ENCODE data around the gene LRRC8C. TPM values are rescaled to one million over a fixed set of nuclear protein-coding genes. Genes with fewer than 3 reads are reported as not detected.

LRRC8C gene
- total and polyA plus RNA-seq, 2 experiments from 2014 or later: 0.89 to 3.9 TPM

- TF ChIP-seq REST (IDR thresholded peaks at IDR 0.05; ENCODE audit: unreplicated experiment) (no peak), ZNF331 (CRISPR knock-in tag; IDR thresholded peaks at IDR 0.05; ENCODE audit: low read depth) (no peak), NANOG (IDR thresholded peaks at IDR 0.05; ENCODE audit: borderline replicate concordance) (no peak), ETS1 (IDR thresholded peaks at IDR 0.05) (no peak)
Observed at GRCh38 chr1:89763649-89763986, 130.7 kb downstream of the LRRC8C start (continued).

- Mint-ChIP-seq H3K9me3 (no peaks in the 10 kb centered on the region), H3K27me3 (ENCODE audit: insufficient read depth, low read depth, poor library complexity) (peaks cover 20% of the 10 kb centered on the region), H3K4me1 (peaks cover 13% of the 10 kb centered on the region), H3K36me3 (ENCODE audit: low read depth) (no peaks in the 10 kb centered on the region), H3K4me3 (no peak overlapping the region), H3K27ac (no peak overlapping the region)
- H3K27ac ChIP-seq (ENCODE audit: low read depth): no peak overlapping the region
- H3K4me2 ChIP-seq: no peak overlapping the region
- no peak overlapping the region for H2AFZ ChIP-seq
- TF ChIP-seq POLR2AphosphoS5 (IDR thresholded peaks at IDR 0.05; ENCODE audit: low read depth) (no peak), ZNF114 (CRISPR knock-in tag; IDR thresholded peaks at IDR 0.05) (no peak), ETS1 (IDR thresholded peaks at IDR 0.05) (no peak), EZH2 (IDR thresholded peaks at IDR 0.05; ENCODE audit: low read depth, unreplicated experiment) (no peak), STAT1 (IDR thresholded peaks at IDR 0.05; ENCODE audit: unreplicated experiment) (no peak), CREB1 (CRISPR knock-in tag; IDR thresholded peaks at IDR 0.05; ENCODE audit: low read depth) (no peak), CTCF (conservative IDR thresholded peaks at IDR 0.05; ENCODE audit: low read depth in 2 of 2) (no peak), REST (IDR thresholded peaks at IDR 0.05; ENCODE audit: unreplicated experiment) (no peak), NANOG (IDR thresholded peaks at IDR 0.05; ENCODE audit: borderline replicate concordance) (no peak)
- no peak overlapping the region for H3K4me3 ChIP-seq
- H3K27me3 ChIP-seq (ENCODE audit: insufficient read depth): peaks cover 36% of the 10 kb centered on the region
- ATAC-seq: no peak
- no peaks in the 10 kb centered on the region for H3K79me2 ChIP-seq (replicated peaks; ENCODE audit: insufficient read depth)
- H3K9me2 ChIP-seq (ENCODE audit: insufficient read depth): no peaks in the 10 kb centered on the region
- 0 out of 2 replicates have a peak, but pooled peaks cover 8% of the 10 kb centered on the region for H3F3A ChIP-seq (replicated peaks; ENCODE audit: low read depth)
- no peaks in the 10 kb centered on the region for H3K36me3 ChIP-seq (ENCODE audit: insufficient read depth)
- no peak for DNase-seq (ENCODE audit: low spot score)
- H3K4me1 ChIP-seq (ENCODE audit: insufficient read depth): no peaks in the 10 kb centered on the region
- H4K20me1 ChIP-seq (replicated peaks; ENCODE audit: insufficient read depth): no peaks in the 10 kb centered on the region
Observed at GRCh38 chr1:89765774-89766173, 132.9 kb downstream of the LRRC8C start.

Measured in GM23338 (cell line).